GM08714 (cell line): ENCODE results near the gene ABHD1.
A peak's percentile ranks its signal among the peaks of the same experiment; 100 is the strongest.

Source experiments
- H3K4me3 ChIP-seq: fragments of 200-500 bp; sonication (Bioruptor generic); 2 replicates; pipeline ENCODE4 v1.5.1; 2014; ENCODE audit warnings: mild to moderate bottlenecking, low read length, inconsistent platforms
- ZNF274 ChIP-seq: IDR thresholded peaks from 2 replicates; pipeline ENCODE4 v1.6.1; 2012; ENCODE audit warnings: mild to moderate bottlenecking, low read depth, low read length

ABHD1 gene

GRCh38 chr2:27084297-27085061, 39.1 kb upstream of the ABHD1 start:
- no peak for TF ChIP-seq ZNF274
- H3K4me3 ChIP-seq = no peak overlapping the region

GRCh38 chr2:27085062-27085672, 38.4 kb upstream of the ABHD1 start:
- TF ChIP-seq ZNF274 = no peak
- H3K4me3 ChIP-seq = no peak overlapping the region; the same call in 1 of the 2 replicates

- H3K4me3 ChIP-seq = peak overlapping the region; percentile 68; the same call in 1 of the 2 replicates
- TF ChIP-seq ZNF274 = no peak
These were observed 37.9 kb upstream of the ABHD1 start for GRCh38 chr2:27085673-27086089.

GRCh38 chr2:27086090-27086723, 37.4 kb upstream of the ABHD1 start:
- peak overlapping the region; percentile 68; the same call in 1 of the 2 replicates for H3K4me3 ChIP-seq
- TF ChIP-seq ZNF274 = no peak

- no peak for TF ChIP-seq ZNF274
- H3K4me3 ChIP-seq = peak within 1 kb of the TSS; percentile 68; the same call in 1 of the 2 replicates
These were observed 36.7 kb upstream of the ABHD1 start, which contains the start of gene KHK for GRCh38 chr2:27086724-27087593. TSS of gene KHK (plus strand) at chr2:27086772. CDS start at chr2:27087260, 488 bp downstream.

- no peak for TF ChIP-seq ZNF274
- no peak overlapping the region for H3K4me3 ChIP-seq
These were observed 35.7 kb upstream of the ABHD1 start for GRCh38 chr2:27087823-27088410.

GRCh38 chr2:27088634-27089033, 35.0 kb upstream of the ABHD1 start:
- no peak overlapping the region for H3K4me3 ChIP-seq
- no peak for TF ChIP-seq ZNF274

- no peak overlapping the region for H3K4me3 ChIP-seq
- TF ChIP-seq ZNF274 = no peak
These were observed 34.3 kb upstream of the ABHD1 start for GRCh38 chr2:27089111-27089954.

GRCh38 chr2:27091746-27092695, 31.6 kb upstream of the ABHD1 start:
- no peak for TF ChIP-seq ZNF274
- H3K4me3 ChIP-seq = no peak overlapping the region

GRCh38 chr2:27092696-27093429, 30.8 kb upstream of the ABHD1 start:
- TF ChIP-seq ZNF274 = no peak

More at GRCh38 chr2:27092696-27093429, 30.8 kb upstream of the ABHD1 start:
- H3K4me3 ChIP-seq = no peak overlapping the region
